SJSA1 (cell line): ENCODE measurements around the gene MSRB3. TPM values are rescaled to one million over a fixed set of nuclear protein-coding genes. Genes with fewer than 3 reads are reported as not detected.
"Not testable (repeated sequence)": the region's sequence is repeated elsewhere in the genome, so short reads cannot be mapped to it uniquely, and the experiment has no call there.

Experiments used
- DNase-seq, 2 experiments: peaks; one replicate each; pipeline ENCODE4 v3.0.0-alpha.2; 2015 to 2020; ENCODE audit warnings: low spot score in 2 of 2, low read depth in 1 of 2
- H3K27ac ChIP-seq: fragments of 250-450 bp; sonication (Bioruptor Pico); 2 replicates; pipeline ENCODE4 v1.5.1; 2020; ENCODE audit warnings: mild to moderate bottlenecking, moderate library complexity
- H3K27me3 ChIP-seq: fragments of 250-450 bp; sonication (Bioruptor Pico); replicated peaks from 2 replicates; pipeline ENCODE4 v1.5.1; 2020; ENCODE audit warnings: mild to moderate bottlenecking, moderate library complexity
- H3K36me3 ChIP-seq: fragments of 250-450 bp; sonication (Bioruptor Pico); 2 replicates; pipeline ENCODE4 v1.5.1; 2020; ENCODE audit warnings: mild to moderate bottlenecking
- H3K4me1 ChIP-seq: fragments of 250-450 bp; sonication (Bioruptor Pico); replicated peaks from 2 replicates; pipeline ENCODE4 v1.6.1; 2021; ENCODE audit warnings: mild to moderate bottlenecking
- H3K4me3 ChIP-seq: fragments of 250-450 bp; sonication (Bioruptor Pico); 2 replicates; pipeline ENCODE4 v1.5.1; 2020; ENCODE audit warnings: mild to moderate bottlenecking
- H3K9me3 ChIP-seq: fragments of 250-450 bp; sonication (Bioruptor Pico); replicated peaks from 2 replicates; pipeline ENCODE4 v1.5.1; 2020; ENCODE audit warnings: mild to moderate bottlenecking
- total RNA-seq: library from RNA; depleted of rRNA; stranded (reverse); fragments of >200 nt; shearing (Covaris generic); gene quantifications from 2 replicates; pipeline ENCODE4 v1.2.3, GENCODE V29; 2014

Gene MSRB3
- total RNA-seq, 1 experiment from 2014 or later = 55.9 TPM

DNA sequence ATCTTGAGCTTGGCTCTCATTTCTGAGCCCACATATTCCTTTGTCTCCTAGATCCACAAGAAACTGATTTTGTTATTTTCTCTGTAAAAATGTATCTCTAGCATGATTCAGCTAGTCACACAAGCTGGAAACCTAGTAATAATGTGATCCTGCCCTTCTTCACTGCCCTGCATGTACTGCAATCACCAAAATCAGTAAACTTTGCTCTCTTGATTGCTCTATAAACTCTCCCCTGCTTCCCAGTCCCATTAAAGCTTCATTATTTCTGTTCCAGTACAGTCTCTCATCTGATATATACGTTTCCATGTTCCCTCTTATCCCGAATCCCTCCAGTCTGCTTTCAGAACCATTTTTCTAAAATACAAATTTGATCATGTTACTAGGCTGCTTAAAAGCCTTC, 166.5 kb downstream of the MSRB3 start:
- H3K9me3 ChIP-seq = no peaks in the 10 kb centered on the region
- H3K4me3 ChIP-seq = no peak overlapping the region
- no peaks in the 10 kb centered on the region for H3K36me3 ChIP-seq
- H3K27me3 ChIP-seq = no peaks in the 10 kb centered on the region
- H3K27ac ChIP-seq = no peak overlapping the region
- no peak for DNase-seq
- peaks cover 10% of the 10 kb centered on the region for H3K4me1 ChIP-seq

DNA sequence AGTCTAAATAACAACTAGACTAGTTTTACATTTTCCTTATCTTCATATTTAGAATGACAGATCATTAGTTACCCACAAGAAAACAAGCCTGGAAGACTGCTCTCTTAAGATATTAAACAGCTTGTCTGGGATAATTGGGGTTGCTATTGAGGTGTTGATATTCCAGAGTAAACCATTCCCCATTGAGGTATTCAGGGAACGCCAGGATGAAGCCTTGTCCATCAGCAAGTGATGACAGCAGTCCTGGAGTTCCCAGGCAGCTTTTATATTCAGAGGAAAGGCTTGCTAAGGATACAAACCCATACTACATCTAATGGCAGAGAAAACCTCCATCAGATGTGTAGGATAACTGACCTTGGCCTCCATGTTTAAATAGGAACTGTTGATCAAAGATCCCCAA, 168.4 kb downstream of the MSRB3 start:
- peaks cover 25% of the 10 kb centered on the region for H3K4me1 ChIP-seq
- H3K27me3 ChIP-seq = no peaks in the 10 kb centered on the region
- no peaks in the 10 kb centered on the region for H3K9me3 ChIP-seq
- H3K36me3 ChIP-seq = no peaks in the 10 kb centered on the region
- no peak overlapping the region for H3K27ac ChIP-seq
- no peak overlapping the region for H3K4me3 ChIP-seq
- DNase-seq = no peak

DNA sequence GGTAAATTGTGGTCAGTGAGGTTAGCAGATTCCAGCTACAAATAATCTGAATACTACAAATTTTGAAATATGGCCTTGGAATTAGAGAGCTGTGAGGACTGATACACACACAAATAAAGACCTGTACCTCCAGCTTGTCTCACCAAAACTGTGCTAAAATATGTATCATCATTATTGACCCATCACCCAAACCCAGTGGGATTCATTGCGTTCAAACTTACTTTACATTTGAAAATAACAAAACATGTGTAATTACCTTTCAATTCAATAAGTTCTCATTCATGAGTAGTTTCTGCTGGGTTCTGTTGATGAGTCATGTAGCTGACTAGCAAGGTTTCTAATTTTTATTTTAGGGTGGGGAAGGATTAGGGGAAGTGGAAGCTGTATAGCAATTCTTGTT, 170.9 kb downstream of the MSRB3 start:
- peaks cover 7% of the 10 kb centered on the region for H3K36me3 ChIP-seq
- peak in 1 of 2 experiments; percentile 68 for DNase-seq
- peaks cover 25% of the 10 kb centered on the region for H3K4me1 ChIP-seq
- no peak overlapping the region for H3K4me3 ChIP-seq
- peak overlapping the region; percentile 16; the same call in 1 of the 2 replicates for H3K27ac ChIP-seq
- no peaks in the 10 kb centered on the region for H3K27me3 ChIP-seq
- H3K9me3 ChIP-seq = no peaks in the 10 kb centered on the region

DNA sequence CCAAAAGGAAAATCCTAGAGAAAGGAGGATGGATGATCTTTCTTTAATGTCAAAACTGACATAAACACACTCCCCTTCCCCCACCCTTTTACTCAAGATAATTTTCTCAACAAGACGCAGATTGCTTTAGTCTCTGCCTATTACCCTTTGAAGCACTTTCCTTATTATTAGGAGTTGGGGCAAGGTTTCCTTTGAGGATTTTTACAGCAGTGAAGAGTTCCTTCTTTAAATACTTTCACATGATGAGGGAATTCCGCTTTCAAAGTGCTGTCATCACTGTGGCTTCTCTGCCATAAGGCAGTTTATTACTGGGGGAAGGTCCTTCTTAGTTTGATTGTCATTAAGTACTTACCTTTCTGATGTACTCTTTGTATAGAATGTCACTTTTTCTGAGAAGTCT, 172.1 kb downstream of the MSRB3 start:
- H3K36me3 ChIP-seq = peaks cover 11% of the 10 kb centered on the region
- no peaks in the 10 kb centered on the region for H3K27me3 ChIP-seq
- H3K4me3 ChIP-seq = no peak overlapping the region
- H3K27ac ChIP-seq = peak overlapping the region; percentile 7; the same call in 1 of the 2 replicates
- DNase-seq = peak in 1 of 2 experiments; percentile 20
- H3K4me1 ChIP-seq = peaks cover 25% of the 10 kb centered on the region
- no peaks in the 10 kb centered on the region for H3K9me3 ChIP-seq

DNA sequence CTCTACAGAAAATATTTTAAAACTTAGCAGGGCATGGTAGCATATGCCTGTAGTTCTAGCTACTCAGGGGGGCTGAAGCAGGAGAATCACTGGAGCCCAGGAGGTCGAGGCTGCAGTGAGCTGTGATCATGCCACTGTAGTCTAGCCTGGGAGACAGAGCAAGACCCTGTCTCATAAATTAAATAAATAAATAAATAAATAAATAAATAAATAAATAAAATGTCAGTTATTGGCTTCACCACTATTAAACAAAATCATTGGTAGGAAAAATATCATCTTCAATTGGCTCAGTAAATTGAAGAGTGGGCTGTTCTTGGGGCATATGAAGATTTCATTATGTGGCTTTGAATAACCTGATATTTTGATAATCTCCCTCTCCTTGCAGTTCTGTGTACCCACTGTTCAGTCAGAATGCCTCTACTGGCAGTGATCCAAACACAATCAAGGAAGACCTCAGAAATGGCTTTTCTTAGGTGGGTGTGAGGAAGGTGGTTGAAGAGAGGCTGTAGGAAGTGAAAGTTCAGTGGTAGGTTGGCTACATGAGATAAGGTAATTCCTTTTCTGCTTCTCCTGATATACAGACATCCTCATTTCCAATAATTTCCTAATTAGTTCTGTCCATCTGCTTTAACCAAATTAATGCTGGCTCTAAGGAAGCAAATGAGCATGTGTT, 175.8 kb downstream of the MSRB3 start:
- peaks cover 27% of the 10 kb centered on the region for H3K4me1 ChIP-seq
- no peak overlapping the region for H3K27ac ChIP-seq
- no peaks in the 10 kb centered on the region for H3K27me3 ChIP-seq
- H3K36me3 ChIP-seq = peaks cover 28% of the 10 kb centered on the region
- DNase-seq = no peak
- H3K9me3 ChIP-seq = no peaks in the 10 kb centered on the region
- no peak overlapping the region for H3K4me3 ChIP-seq

DNA sequence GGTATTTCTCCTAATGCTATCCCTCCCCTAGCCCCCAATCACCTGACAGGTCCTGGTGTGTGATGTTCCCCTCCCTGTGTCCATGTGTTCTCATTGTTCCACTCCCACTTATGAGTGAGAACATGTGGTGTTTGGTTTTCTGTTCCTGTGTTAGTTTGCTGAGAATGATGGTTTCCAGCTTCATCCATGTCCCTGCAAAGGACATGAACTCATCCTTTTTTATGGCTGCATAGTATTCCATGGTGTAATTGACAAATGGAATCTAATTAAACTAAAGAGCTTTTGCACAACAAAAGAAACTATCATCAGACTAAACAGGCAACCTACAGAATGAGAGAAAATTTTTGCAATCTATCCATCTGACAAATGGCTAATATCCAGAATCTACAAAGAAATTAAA, 178.9 kb downstream of the MSRB3 start:
- not testable (repeated sequence) for H3K27me3 ChIP-seq, H3K4me3 ChIP-seq, H3K27ac ChIP-seq, H3K9me3 ChIP-seq, H3K4me1 ChIP-seq, DNase-seq
- H3K36me3 ChIP-seq = peaks cover 38% of the 10 kb centered on the region

DNA sequence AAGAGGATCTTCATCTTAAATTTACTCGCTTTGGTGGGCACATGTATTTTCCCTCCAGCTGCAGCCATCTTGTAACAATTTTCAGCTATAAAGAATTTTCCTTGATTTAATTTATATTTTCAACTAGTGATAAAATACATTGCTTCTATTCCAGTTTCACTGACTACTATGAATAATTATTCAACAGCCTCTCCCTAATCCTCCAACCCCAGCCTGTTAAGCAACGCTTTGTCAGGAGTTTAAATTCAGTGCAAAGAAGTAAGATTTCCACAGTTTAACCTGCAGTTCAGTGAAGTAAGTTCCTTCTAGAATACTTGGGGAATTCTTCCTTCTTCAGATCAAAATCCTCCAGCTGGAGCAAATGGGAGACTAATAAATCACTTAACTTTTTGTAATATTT, 180.2 kb downstream of the MSRB3 start:
- Histone ChIP-seq H3K9me3 (no peaks in the 10 kb centered on the region), H3K27ac (no peak overlapping the region), H3K36me3 (peaks cover 47% of the 10 kb centered on the region), H3K27me3 (no peaks in the 10 kb centered on the region), H3K4me3 (no peak overlapping the region), H3K4me1 (peaks cover 5% of the 10 kb centered on the region)
- no peak for DNase-seq

DNA sequence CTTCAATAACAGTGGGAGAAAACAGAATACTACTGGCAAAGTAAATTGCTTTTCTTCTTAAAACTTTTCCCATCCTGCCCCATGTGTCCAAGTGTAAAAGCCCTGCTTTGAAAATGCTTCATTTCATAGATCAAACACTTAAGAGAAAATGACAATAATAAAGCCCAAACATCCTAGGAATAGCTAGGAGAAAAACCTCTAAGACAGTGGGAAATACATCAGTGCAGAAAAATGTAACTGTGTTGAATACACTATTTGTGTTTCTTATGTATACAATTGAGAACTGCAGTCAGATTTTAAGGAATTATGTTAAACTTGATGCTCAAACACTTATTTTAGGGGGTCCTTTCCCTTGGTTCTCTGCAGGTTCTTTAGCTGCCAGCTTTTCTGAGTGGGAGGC, 181.1 kb downstream of the MSRB3 start:
- Histone ChIP-seq H3K27me3 (no peaks in the 10 kb centered on the region), H3K4me3 (no peak overlapping the region), H3K36me3 (peaks cover 49% of the 10 kb centered on the region), H3K4me1 (peaks cover 7% of the 10 kb centered on the region), H3K27ac (no peak overlapping the region), H3K9me3 (no peaks in the 10 kb centered on the region)
- no peak for DNase-seq

DNA sequence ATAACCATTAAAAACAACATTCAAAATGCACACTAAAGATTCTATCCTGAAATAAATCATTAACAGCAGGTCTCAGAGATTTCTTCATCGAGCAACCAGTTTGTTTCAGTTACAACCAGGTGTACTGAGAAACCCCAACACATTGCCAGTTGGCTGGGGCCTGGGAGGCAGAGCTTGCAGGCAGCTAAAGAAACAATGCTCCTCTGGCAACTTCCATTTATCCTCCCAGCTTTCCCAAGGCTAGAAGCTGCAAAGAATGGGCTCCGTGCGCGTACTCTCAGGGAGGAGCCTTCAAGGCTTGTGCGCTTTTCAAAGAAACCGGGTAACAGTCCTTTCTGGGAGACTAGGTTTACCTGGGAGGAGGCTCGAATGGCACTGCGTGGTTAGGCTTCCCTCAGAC, 181.6 kb downstream of the MSRB3 start:
- no peaks in the 10 kb centered on the region for H3K27me3 ChIP-seq
- H3K4me1 ChIP-seq = peaks cover 13% of the 10 kb centered on the region
- H3K4me3 ChIP-seq = no peak overlapping the region
- no peak for DNase-seq
- no peak overlapping the region for H3K27ac ChIP-seq
- H3K36me3 ChIP-seq = peaks cover 51% of the 10 kb centered on the region
- no peaks in the 10 kb centered on the region for H3K9me3 ChIP-seq

DNA sequence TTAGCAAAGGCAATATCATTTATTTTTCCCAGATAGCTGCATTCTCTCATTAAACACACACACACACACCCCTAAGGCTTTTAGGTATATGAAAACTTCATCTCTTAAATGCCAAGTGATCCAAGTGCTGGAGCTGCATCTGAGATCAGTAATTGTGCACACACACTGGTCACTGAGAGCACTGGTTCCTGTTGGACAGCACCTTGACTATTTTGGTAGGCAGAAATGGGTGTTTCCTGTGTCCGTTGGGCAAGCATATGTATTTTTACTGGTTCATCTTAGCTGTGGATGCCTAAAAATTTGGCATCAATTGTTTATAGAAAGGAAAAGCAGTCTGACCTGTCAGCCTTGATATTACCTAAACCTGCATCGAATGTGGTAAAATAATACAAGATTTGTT, 182.5 kb downstream of the MSRB3 start:
- H3K36me3 ChIP-seq = peaks cover 51% of the 10 kb centered on the region
- H3K4me3 ChIP-seq = no peak overlapping the region
- DNase-seq = no peak
- no peak overlapping the region for H3K27ac ChIP-seq
- peaks cover 14% of the 10 kb centered on the region for H3K4me1 ChIP-seq
- no peaks in the 10 kb centered on the region for H3K9me3 ChIP-seq
- no peaks in the 10 kb centered on the region for H3K27me3 ChIP-seq

DNA sequence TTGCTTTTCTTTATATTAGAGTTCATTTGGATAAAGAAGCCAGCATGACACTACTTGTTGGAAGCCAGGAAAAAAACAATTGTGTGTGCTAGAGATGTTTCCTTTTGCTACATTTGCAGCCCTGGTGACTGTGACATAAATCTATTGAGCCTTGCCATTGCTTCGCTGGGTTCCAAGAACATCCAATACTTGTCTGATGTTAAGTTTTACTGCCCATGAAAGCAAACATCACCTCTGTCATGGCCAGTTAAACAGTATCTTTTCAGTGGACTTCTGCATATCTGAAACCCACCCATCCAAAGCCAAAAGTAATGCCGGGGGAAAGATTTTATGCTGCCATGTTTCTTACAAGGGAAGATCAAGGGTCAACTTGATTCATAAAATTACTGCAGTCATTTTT, 184.0 kb downstream of the MSRB3 start:
- Histone ChIP-seq H3K27me3 (no peaks in the 10 kb centered on the region), H3K4me3 (no peak overlapping the region), H3K36me3 (peaks cover 41% of the 10 kb centered on the region), H3K4me1 (peaks cover 10% of the 10 kb centered on the region), H3K9me3 (no peaks in the 10 kb centered on the region), H3K27ac (no peak overlapping the region)
- no peak for DNase-seq

DNA sequence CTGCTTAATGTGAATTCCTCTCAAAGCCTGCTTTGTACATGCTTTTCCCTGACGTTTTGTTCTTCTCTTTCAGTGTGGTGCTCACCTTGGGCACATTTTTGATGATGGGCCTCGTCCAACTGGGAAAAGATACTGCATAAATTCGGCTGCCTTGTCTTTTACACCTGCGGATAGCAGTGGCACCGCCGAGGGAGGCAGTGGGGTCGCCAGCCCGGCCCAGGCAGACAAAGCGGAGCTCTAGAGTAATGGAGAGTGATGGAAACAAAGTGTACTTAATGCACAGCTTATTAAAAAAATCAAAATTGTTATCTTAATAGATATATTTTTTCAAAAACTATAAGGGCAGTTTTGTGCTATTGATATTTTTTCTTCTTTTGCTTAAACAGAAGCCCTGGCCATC, 184.6 kb downstream of the MSRB3 start:
- Histone ChIP-seq H3K27ac (no peak overlapping the region), H3K4me3 (no peak overlapping the region), H3K27me3 (no peaks in the 10 kb centered on the region), H3K9me3 (no peaks in the 10 kb centered on the region), H3K36me3 (peaks cover 38% of the 10 kb centered on the region), H3K4me1 (peaks cover 10% of the 10 kb centered on the region)
- no peak for DNase-seq

DNA sequence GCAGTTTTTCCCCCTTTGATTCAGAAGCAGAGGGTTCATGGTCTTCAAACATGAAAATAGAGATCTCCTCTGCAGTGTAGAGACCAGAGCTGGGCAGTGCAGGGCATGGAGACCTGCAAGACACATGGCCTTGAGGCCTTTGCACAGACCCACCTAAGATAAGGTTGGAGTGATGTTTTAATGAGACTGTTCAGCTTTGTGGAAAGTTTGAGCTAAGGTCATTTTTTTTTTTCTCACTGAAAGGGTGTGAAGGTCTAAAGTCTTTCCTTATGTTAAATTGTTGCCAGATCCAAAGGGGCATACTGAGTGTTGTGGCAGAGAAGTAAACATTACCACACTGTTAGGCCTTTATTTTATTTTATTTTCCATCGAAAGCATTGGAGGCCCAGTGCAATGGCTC, 185.1 kb downstream of the MSRB3 start:
- H3K27ac ChIP-seq = no peak overlapping the region
- no peaks in the 10 kb centered on the region for H3K27me3 ChIP-seq
- no peaks in the 10 kb centered on the region for H3K9me3 ChIP-seq
- H3K36me3 ChIP-seq = peaks cover 35% of the 10 kb centered on the region
- H3K4me1 ChIP-seq = peaks cover 10% of the 10 kb centered on the region
- no peak overlapping the region for H3K4me3 ChIP-seq
- no peak for DNase-seq

DNA sequence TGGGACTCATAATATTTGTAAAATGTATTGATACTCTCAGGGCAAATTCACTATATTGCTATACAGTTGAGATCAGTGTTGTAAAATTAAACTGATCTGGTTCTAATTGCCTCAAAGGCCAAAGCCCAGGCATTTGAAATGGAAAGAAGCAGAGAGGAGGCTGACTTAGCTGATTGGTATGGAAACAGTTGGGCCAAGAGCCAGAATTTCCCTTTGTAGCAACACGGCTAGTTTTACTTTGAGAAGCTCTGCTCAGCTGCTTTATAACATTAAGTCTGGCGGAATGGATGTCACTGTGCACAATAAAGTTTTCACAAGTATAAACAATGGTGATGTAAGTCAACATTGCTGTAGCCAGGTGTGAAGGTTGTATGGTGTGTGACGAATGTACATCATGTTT, 186.4 kb downstream of the MSRB3 start:
- Histone ChIP-seq H3K36me3 (peaks cover 29% of the 10 kb centered on the region), H3K4me3 (no peak overlapping the region), H3K27me3 (no peaks in the 10 kb centered on the region), H3K9me3 (no peaks in the 10 kb centered on the region), H3K27ac (0 out of 2 replicates have a peak overlapping the region, but pooled peaks have one; percentile 0), H3K4me1 (peaks cover 10% of the 10 kb centered on the region)
- DNase-seq = peak in 1 of 2 experiments; percentile 21
